ENCODE results near the gene ALPK3. TPM values are rescaled to one million over a fixed set of nuclear protein-coding genes. Genes with fewer than 3 reads are reported as not detected.
A peak's percentile ranks its signal among the peaks of the same experiment; 100 is the strongest.

ALPK3 gene
- total RNA-seq, 2 donors from 2014 or later = 51.0 to 99.0 TPM

DNA sequence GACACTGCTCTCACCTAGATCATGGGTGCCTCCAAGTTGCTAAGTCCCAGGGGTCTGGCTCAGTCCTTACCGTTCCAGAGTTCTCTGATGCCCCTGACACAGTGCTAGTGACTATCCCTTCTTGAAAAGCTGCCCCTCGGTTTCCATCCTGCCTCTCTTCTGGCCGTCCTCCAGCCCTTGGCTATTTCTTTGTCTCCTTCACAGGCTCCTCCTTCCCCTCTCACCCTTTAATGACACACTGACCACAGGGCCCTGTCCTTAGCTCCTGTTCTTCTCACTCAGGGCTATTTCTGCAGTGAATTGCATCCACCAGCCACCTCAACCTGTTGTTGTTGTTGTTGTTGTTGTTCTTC lies 98.4 kb downstream of the ALPK3 start:
- TF ChIP-seq, protein P1, sequence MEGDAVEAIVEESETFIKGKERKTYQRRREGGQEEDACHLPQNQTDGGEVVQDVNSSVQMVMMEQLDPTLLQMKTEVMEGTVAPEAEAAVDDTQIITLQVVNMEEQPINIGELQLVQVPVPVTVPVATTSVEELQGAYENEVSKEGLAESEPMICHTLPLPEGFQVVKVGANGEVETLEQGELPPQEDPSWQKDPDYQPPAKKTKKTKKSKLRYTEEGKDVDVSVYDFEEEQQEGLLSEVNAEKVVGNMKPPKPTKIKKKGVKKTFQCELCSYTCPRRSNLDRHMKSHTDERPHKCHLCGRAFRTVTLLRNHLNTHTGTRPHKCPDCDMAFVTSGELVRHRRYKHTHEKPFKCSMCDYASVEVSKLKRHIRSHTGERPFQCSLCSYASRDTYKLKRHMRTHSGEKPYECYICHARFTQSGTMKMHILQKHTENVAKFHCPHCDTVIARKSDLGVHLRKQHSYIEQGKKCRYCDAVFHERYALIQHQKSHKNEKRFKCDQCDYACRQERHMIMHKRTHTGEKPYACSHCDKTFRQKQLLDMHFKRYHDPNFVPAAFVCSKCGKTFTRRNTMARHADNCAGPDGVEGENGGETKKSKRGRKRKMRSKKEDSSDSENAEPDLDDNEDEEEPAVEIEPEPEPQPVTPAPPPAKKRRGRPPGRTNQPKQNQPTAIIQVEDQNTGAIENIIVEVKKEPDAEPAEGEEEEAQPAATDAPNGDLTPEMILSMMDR (IDR thresholded peaks at IDR 0.05) = no peak
- DNase-seq (ENCODE audit: low spot score) = no peak
- Histone ChIP-seq H3K4me1 (peaks cover 0 to 55% of the 10 kb centered on the region in 2 donors), H3K36me3 (no peaks in the 10 kb centered on the region), H3K27ac (peak overlapping the region; percentile 88 to 98), H3K27me3 (no peaks in the 10 kb centered on the region), H3K4me3 (no peak overlapping the region), H3K9me3 (no peaks in the 10 kb centered on the region)

DNA sequence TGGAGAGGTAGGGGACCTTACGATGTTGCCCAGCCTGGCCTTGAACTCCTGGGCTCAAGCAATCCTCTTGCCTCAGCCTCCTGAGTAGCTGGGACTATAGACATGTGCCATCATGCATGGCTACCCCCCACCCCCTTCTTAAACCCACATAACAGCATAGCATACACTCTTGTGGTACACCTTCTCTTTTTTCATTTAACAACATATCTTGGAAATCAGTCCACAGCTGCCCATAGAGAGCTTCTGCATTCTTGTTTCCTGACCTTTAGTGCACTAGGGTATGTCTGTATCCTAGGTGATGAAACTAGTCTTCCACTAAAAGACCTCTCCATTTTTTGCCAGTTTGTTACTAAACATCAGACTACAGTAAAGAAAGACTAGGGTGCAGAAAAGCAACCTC lies 100.3 kb downstream of the ALPK3 start:
- Histone ChIP-seq H3K9me3 (no peaks in the 10 kb centered on the region), H3K27me3 (no peaks in the 10 kb centered on the region), H3K4me3 (no peak overlapping the region), H3K27ac (peak overlapping the region in 1 of 2 donors; percentile 50), H3K4me1 (peaks cover 0 to 36% of the 10 kb centered on the region in 2 donors), H3K36me3 (no peaks in the 10 kb centered on the region)
- TF ChIP-seq, protein P1 (IDR thresholded peaks at IDR 0.05) = no peak
- DNase-seq (ENCODE audit: low spot score) = no peak

DNA sequence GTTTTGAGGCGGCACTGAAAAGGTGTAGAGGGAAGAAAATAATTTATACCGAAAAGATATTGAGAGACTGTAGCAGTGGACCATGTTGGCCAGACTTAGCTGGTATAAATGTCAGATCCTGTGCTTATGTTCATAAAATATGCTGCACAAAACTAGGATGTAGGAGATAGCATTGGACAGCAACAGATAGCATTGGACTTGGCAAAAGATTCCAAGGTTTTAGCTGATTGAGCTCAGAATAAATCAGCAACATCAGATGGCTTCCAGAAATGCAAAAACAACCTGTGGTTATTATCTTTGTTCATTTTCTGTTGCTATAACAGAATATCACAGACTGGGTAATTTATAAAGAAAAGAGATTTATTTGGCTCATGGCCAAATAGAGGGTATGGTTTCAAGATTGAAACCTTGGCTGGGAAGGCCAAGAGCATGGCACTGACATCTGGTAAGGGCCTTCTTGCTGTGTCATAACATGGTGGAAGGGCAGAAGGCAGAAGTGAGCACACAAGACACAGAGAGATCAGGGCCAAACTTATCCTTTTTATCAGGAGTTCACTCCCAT lies 102.0 kb downstream of the ALPK3 start:
- Histone ChIP-seq H3K36me3 (no peaks in the 10 kb centered on the region), H3K4me1 (peaks cover 0 to 19% of the 10 kb centered on the region in 2 donors), H3K9me3 (no peaks in the 10 kb centered on the region), H3K4me3 (no peak overlapping the region), H3K27me3 (no peaks in the 10 kb centered on the region), H3K27ac (no peak overlapping the region)
- TF ChIP-seq, protein P1 (IDR thresholded peaks at IDR 0.05) = no peak
- no peak for DNase-seq (ENCODE audit: low spot score)

DNA sequence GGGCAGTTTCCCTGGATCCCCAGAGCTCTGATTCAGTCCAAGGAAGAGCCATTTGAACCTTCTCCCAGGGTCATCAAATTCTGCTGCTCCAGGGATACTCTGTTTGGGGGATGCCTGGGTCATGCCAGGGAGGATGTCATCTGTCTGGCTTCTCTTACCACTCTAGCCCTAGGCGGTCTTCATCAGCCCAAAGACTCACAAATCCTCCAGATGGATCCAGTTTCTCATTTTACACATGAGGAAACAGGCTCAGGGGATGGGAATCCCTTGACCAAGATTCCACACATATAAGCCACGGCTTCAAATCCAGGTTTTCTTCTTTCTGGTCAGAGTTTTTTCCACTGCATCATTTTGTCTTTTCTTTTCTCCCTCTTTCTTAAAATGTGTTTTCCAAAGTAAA lies 104.0 kb downstream of the ALPK3 start:
- H3K9me3 ChIP-seq = no peaks in the 10 kb centered on the region
- no peaks in the 10 kb centered on the region for H3K27me3 ChIP-seq
- H3K36me3 ChIP-seq = no peaks in the 10 kb centered on the region
- H3K27ac ChIP-seq = no peak overlapping the region
- no peak overlapping the region for H3K4me3 ChIP-seq
- no peak for DNase-seq (ENCODE audit: low spot score)
- no peaks in the 10 kb centered on the region for H3K4me1 ChIP-seq
- TF ChIP-seq, protein P1 (IDR thresholded peaks at IDR 0.05) = no peak

DNA sequence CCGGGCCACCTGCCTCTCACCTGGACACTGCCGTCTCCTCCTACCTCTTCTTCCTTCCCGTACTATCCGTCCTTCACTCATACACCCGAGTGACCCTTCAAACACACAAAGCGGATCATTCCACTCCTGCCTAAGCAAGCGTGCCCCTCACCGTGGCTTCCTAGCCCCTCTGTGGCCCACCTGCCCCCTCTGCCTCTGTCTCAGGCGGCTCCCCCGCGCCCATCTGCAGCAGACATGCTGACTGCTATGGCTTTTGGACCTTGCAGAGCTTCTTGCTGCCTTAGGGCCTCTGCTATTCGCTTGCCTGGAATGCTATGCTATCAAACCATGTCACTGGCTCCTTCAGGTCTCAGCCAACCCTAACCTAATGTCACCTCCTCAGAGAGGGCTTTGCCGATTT lies 105.4 kb downstream of the ALPK3 start:
- peaks cover 0 to 3% of the 10 kb centered on the region in 2 donors for H3K4me1 ChIP-seq
- no peak for DNase-seq (ENCODE audit: low spot score)
- no peak overlapping the region for H3K27ac ChIP-seq
- H3K27me3 ChIP-seq = no peaks in the 10 kb centered on the region
- H3K4me3 ChIP-seq = no peak overlapping the region
- TF ChIP-seq, protein P1 (IDR thresholded peaks at IDR 0.05) = no peak
- H3K36me3 ChIP-seq = no peaks in the 10 kb centered on the region
- H3K9me3 ChIP-seq = no peaks in the 10 kb centered on the region

Other genes starting within 250 kb of the ALPK3 start
- gene ZSCAN2, start 216.3 kb upstream of the ALPK3 start, total RNA-seq = 1 to 10 TPM; 4.9 to 5.6 TPM
- 10 to 100 TPM in 1 of 2 donors, 1 to 10 TPM in 1; 5.3 to 12.0 TPM for gene WDR73, start 163.1 kb upstream of the ALPK3 start, total RNA-seq
- 1 to 10 TPM; 1.0 to 6.3 TPM for gene NMB, start 159.2 kb upstream of the ALPK3 start, total RNA-seq
- gene SEC11A, start 101.2 kb upstream of the ALPK3 start, total RNA-seq = 10 to 100 TPM; 79.7 to 81.2 TPM
- gene ZNF592, start 68.8 kb upstream of the ALPK3 start, total RNA-seq = 10 to 100 TPM in 1 of 2 donors, 1 to 10 TPM in 1; 9.7 to 18.4 TPM
- gene SLC28A1, start 67.3 kb downstream of the ALPK3 start, total RNA-seq = under 1 TPM in 1 of 2 donors, not detected in 1; 0.12 TPM
- gene PDE8A, start 164.5 kb downstream of the ALPK3 start, total RNA-seq = 10 to 100 TPM; 19.2 to 23.2 TPM

Data from right atrium auricular region (tissue), 2 donors.